BLaER1 treated with 17β-estradiol and CSF1 and Interleukin-3, amounts not matched to agents 10 nM and 100 nM (cell line): ENCODE measurements around the gene ARL8A.

Source experiments
- H3K27ac ChIP-seq, 11 experiments: shearing (Covaris generic); formaldehyde crosslinking; 2 replicates each; pipeline ENCODE4 v1.8.1; 2022
- H3K27me3 ChIP-seq, 11 experiments: shearing (Covaris generic); formaldehyde crosslinking; 2 replicates each; pipeline ENCODE4 v1.8.1; 2022
- H3K36me3 ChIP-seq, 11 experiments: shearing (Covaris generic); formaldehyde crosslinking; 2 replicates each; pipeline ENCODE4 v1.8.1; 2022
- H3K4me1 ChIP-seq, 10 experiments: shearing (Covaris generic); formaldehyde crosslinking; 2 replicates each; pipeline ENCODE4 v1.8.1; 2022
- H3K4me2 ChIP-seq, 11 experiments: shearing (Covaris generic); formaldehyde crosslinking; 2 replicates each; pipeline ENCODE4 v1.8.1; 2022
- H3K4me3 ChIP-seq, 10 experiments: shearing (Covaris generic); formaldehyde crosslinking; 2 replicates each; pipeline ENCODE4 v1.8.1; 2022
- H3K9ac ChIP-seq, 11 experiments: shearing (Covaris generic); formaldehyde crosslinking; 2 replicates each; pipeline ENCODE4 v1.8.1; 2022
- H3K9me3 ChIP-seq, 11 experiments: shearing (Covaris generic); formaldehyde crosslinking; replicated peaks in 1 of 11; 2 replicates each; pipeline ENCODE4 v1.8.1; 2022
- H4K20me1 ChIP-seq, 11 experiments: shearing (Covaris generic); formaldehyde crosslinking; 2 replicates each; pipeline ENCODE4 v1.8.1; 2022
- Cebpa-rat ChIP-seq, 11 experiments: shearing (Covaris generic); IDR thresholded peaks; 2 replicates each; pipeline ENCODE4 v1.8.1; 2022

The ARL8A gene

DNA sequence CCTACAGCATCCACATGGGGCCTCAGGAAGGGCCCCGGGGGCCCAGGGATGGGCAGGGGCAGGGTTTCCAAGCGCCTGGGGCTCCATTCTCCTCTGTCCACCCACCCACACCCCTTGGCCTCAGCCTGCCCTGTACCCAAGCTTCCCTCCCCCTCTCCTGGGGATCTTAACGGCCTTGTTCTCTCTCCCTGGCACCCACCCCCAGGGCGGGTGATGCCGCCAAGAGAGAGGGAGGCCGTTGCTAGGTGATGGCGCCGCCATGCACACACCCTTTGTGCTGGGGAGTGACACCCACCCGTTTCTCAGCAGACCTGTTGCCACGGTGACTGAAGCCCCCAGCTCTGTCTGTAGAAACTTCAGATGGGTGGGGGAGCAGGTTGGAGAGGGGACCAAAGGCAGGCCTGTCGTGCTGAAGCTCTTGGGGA is 14.2 kb downstream of the ARL8A start:
- no peak overlapping the region for H3K4me2 ChIP-seq
- TF ChIP-seq Cebpa-rat (IDR thresholded peaks at IDR 0.05): no peak
- peaks cover 8 to 36% (median 16%) of the 10 kb centered on the region in 10 experiments for H3K4me1 ChIP-seq
- H3K27me3 ChIP-seq: no peaks in the 10 kb centered on the region
- H3K9me3 ChIP-seq: no peaks in the 10 kb centered on the region
- H3K36me3 ChIP-seq: peaks cover 38 to 50% (median 43%) of the 10 kb centered on the region in 11 experiments
- H3K9ac ChIP-seq: no peak overlapping the region
- H3K4me3 ChIP-seq: no peak overlapping the region
- no peak overlapping the region for H3K27ac ChIP-seq
- H4K20me1 ChIP-seq: peaks cover 17 to 68% (median 29%) of the 10 kb centered on the region in 11 experiments

DNA sequence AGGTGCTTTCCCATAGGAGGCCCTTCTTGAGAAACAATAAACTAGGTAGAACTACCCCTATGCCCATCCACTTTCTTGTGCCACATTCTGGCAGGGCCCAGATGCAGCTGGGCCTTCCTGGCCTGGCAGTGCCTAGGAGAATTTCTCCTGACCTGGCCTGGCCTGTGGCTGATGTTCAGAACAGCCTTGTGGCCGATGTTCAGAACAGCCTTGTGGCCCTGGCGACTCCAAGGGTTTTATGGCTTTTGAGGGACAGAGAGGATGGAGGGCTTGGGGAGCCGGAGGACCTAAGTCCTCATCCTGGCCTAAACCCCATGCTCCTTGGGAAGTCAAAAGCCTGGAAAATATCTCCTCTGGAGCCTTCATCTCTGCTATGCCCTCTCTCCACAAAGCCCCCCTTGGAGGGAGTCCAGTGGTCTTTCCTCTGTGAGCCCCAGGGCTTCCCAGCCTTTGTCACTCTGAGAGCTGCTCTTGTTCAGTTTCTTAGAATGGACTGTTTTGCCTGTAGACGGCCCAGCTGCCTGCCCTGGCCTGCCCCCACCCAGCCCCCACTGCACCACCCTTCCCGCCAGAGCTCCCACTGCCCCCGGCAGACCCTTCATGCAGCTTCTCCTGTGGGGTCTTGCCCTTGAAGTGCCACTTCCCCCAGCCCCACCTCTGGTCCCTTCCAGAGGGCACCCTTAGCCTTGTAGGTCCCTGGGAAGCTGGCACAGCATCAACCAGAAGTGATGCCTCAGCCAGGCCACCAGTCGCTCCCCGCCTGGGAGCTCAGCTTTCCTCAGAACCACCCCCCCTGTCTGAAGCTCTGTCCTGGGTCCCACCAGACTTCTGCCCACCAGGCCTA is 14.9 kb downstream of the ARL8A start:
- Histone ChIP-seq H3K27ac (no peak overlapping the region), H4K20me1 (peaks cover 11 to 62% (median 24%) of the 10 kb centered on the region in 11 experiments; a peak in 21 of 22 replicates)
- TF ChIP-seq Cebpa-rat (IDR thresholded peaks at IDR 0.05): no peak

GRCh38 chr1:202127836-202128622 is 16.5 kb downstream of the ARL8A start:
- H3K36me3 ChIP-seq: peaks cover 15 to 28% (median 21%) of the 10 kb centered on the region in 11 experiments
- H3K27ac ChIP-seq: no peak overlapping the region
- no peak for TF ChIP-seq Cebpa-rat (IDR thresholded peaks at IDR 0.05)
- no peak overlapping the region for H3K4me3 ChIP-seq
- H3K27me3 ChIP-seq: no peaks in the 10 kb centered on the region
- no peak overlapping the region for H3K9ac ChIP-seq
- H3K4me1 ChIP-seq: peaks cover 8 to 36% (median 16%) of the 10 kb centered on the region in 10 experiments
- H3K9me3 ChIP-seq: no peaks in the 10 kb centered on the region
- H4K20me1 ChIP-seq: peaks cover 6 to 46% (median 13%) of the 10 kb centered on the region in 11 experiments; a peak in 18 of 22 replicates
- H3K4me2 ChIP-seq: peak overlapping the region in 6 of 11 experiments; percentile 53 to 76 (median 62); a peak in 5 of 22 replicates

More for the DNA sequence above, 14.9 kb downstream of the ARL8A start:
- Histone ChIP-seq H3K4me2 (no peak overlapping the region), H3K9me3 (no peaks in the 10 kb centered on the region), H3K27me3 (no peaks in the 10 kb centered on the region), H3K36me3 (peaks cover 31 to 44% (median 37%) of the 10 kb centered on the region in 11 experiments), H3K4me1 (peaks cover 8 to 36% (median 16%) of the 10 kb centered on the region in 10 experiments), H3K4me3 (no peak overlapping the region), H3K9ac (no peak overlapping the region)

- Histone ChIP-seq H3K27me3 (no peaks in the 10 kb centered on the region), H4K20me1 (peaks cover 0 to 36% (median 4%) of the 10 kb centered on the region in 11 experiments; a peak in 13 of 22 replicates)
- no peak for TF ChIP-seq Cebpa-rat (IDR thresholded peaks at IDR 0.05)
Observed at GRCh38 chr1:202127061-202127460, 17.5 kb downstream of the ARL8A start.

DNA sequence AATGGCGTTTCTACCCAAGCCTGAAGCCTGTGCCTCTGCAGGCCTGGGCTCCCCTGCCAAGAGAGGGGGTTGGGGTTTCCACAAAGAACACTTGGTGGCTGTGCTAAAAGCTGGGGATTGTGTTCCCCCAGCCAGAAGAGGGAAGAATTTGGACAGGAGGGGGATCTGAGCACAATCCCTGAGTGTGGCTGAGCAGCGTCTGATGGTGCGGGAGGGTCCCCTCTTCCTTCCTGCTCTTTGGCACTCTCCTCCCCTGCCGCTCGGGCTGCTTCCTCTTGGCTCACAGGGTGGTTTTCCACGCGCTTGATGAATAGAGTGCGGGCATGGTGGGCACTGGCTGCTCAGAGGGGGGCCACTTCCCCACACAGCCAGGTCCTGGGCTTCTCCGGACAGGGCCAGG is 18.1 kb downstream of the ARL8A start:
- peaks cover 0 to 12% (median 5%) of the 10 kb centered on the region in 11 experiments; a peak in 16 of 22 replicates for H3K36me3 ChIP-seq
- H3K27ac ChIP-seq: peak overlapping the region in 2 of 11 experiments; percentile 15 to 38; a peak in 1 of 22 replicates
- peaks cover 8 to 28% (median 16%) of the 10 kb centered on the region in 10 experiments for H3K4me1 ChIP-seq
- no peak overlapping the region for H3K4me3 ChIP-seq
- no peak overlapping the region for H3K9ac ChIP-seq
- TF ChIP-seq Cebpa-rat (IDR thresholded peaks at IDR 0.05): no peak
- peak overlapping the region; percentile 48 to 76 (median 67) for H3K4me2 ChIP-seq
- H4K20me1 ChIP-seq: peaks cover 0 to 30% (median 0%) of the 10 kb centered on the region in 11 experiments; a peak in 9 of 22 replicates
- H3K9me3 ChIP-seq: no peaks in the 10 kb centered on the region
- H3K27me3 ChIP-seq: no peaks in the 10 kb centered on the region

More at GRCh38 chr1:202127061-202127460, 17.5 kb downstream of the ARL8A start:
- Histone ChIP-seq H3K9ac (no peak overlapping the region), H3K27ac (no peak overlapping the region), H3K9me3 (no peaks in the 10 kb centered on the region), H3K36me3 (peaks cover 5 to 18% (median 12%) of the 10 kb centered on the region in 11 experiments; a peak in 21 of 22 replicates), H3K4me3 (no peak overlapping the region), H3K4me1 (peaks cover 8 to 35% (median 16%) of the 10 kb centered on the region in 10 experiments), H3K4me2 (peak overlapping the region; percentile 48 to 76 (median 67); a peak in 18 of 22 replicates)

GRCh38 chr1:202125611-202126010 is 18.9 kb downstream of the ARL8A start:
- Histone ChIP-seq H3K9ac (no peak overlapping the region), H3K27me3 (no peaks in the 10 kb centered on the region), H3K36me3 (peaks cover 0 to 3% (median 0%) of the 10 kb centered on the region in 11 experiments; a peak in 1 of 22 replicates), H3K4me3 (no peak overlapping the region), H3K27ac (no peak overlapping the region), H3K4me2 (0 out of 22 replicates have a peak overlapping the region, but pooled peaks of 1 of the 11 experiments have one; percentile 71), H3K9me3 (no peaks in the 10 kb centered on the region), H4K20me1 (peaks cover 0 to 21% (median 0%) of the 10 kb centered on the region in 11 experiments; a peak in 6 of 22 replicates), H3K4me1 (peaks cover 8 to 25% (median 16%) of the 10 kb centered on the region in 10 experiments)
- no peak for TF ChIP-seq Cebpa-rat (IDR thresholded peaks at IDR 0.05)

DNA sequence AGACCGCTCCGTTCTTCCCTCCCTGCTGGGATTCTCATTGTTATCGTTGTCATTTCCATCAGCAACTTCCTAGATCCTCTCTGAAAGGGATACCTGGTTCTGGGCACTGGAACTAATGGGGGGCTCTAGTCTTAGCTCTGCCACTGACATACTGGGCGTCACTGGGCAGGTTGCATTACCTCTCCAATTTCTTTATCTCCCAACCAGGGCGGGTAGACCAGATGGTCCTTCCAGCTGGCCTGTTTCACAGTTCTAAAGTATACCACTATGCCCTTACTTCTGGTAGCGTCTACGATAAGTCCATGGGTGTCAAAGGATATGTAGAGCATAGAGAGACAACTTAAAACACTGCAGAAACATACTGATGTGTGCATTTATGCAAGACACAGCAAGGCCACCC is 20.4 kb downstream of the ARL8A start:
- H3K27ac ChIP-seq: no peak overlapping the region
- 0 out of 22 replicates have a peak, but pooled peaks cover 0 to 7% (median 0%) of the 10 kb centered on the region in 11 experiments for H4K20me1 ChIP-seq
- TF ChIP-seq Cebpa-rat (IDR thresholded peaks at IDR 0.05): no peak
- peaks cover 8 to 21% (median 16%) of the 10 kb centered on the region in 10 experiments for H3K4me1 ChIP-seq
- H3K9ac ChIP-seq: no peak overlapping the region
- H3K36me3 ChIP-seq: no peaks in the 10 kb centered on the region
- no peaks in the 10 kb centered on the region for H3K9me3 ChIP-seq
- no peaks in the 10 kb centered on the region for H3K27me3 ChIP-seq
- H3K4me3 ChIP-seq: no peak overlapping the region
- H3K4me2 ChIP-seq: no peak overlapping the region

DNA sequence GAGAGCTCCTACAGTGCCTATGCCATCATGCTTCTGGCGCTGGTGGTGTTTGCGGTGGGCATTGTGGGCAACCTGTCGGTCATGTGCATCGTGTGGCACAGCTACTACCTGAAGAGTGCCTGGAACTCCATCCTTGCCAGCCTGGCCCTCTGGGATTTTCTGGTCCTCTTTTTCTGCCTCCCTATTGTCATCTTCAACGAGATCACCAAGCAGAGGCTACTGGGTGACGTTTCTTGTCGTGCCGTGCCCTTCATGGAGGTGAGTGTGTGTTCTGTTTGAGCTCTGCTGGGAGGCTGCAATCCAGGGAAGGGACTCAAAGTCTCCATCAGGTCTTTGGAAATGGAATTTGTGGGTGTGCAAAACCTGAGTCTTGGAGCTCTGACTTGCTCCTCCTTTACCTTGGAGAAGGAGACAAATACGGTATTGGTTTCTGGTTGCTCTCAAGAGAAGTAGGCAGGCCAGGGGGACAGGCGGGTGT is 21.2 kb downstream of the ARL8A start:
- Histone ChIP-seq H4K20me1 (no peaks in the 10 kb centered on the region), H3K27ac (no peak overlapping the region), H3K9ac (no peak overlapping the region), H3K4me3 (no peak overlapping the region), H3K4me1 (peaks cover 8 to 21% (median 16%) of the 10 kb centered on the region in 10 experiments), H3K4me2 (no peak overlapping the region), H3K9me3 (no peaks in the 10 kb centered on the region), H3K27me3 (no peaks in the 10 kb centered on the region), H3K36me3 (no peaks in the 10 kb centered on the region)
- TF ChIP-seq Cebpa-rat (IDR thresholded peaks at IDR 0.05): no peak
